Activated T-cell treated with anti-CD3 and anti-CD28 coated beads, Interleukin-2, amount 50 U/mL, for 1 hour (primary cell): ENCODE data around the gene PUM1.
"Not testable (repeated sequence)": the region's sequence is repeated elsewhere in the genome, so short reads cannot be mapped to it uniquely, and the experiment has no call there.

Experiments used
- DNase-seq: peaks from one replicate; pipeline ENCODE4 v3.0.0-alpha.2; 2020

PUM1 gene

GRCh38 chr1:31065310-31066217, at the start of gene PUM1:
Gene PUM1, minus strand, starts transcription at chr1:31065717. Its CDS starts 6,151 bp downstream, at chr1:31059566.
- DNase-seq, result peak; percentile 98

- DNase-seq, result no peak
Measured at GRCh38 chr1:31112266-31112935, 46.9 kb upstream of the PUM1 start.

GRCh38 chr1:31111290-31111951, 45.9 kb upstream of the PUM1 start:
- DNase-seq, result no peak

GRCh38 chr1:31110846-31111245, 45.3 kb upstream of the PUM1 start:
- no peak for DNase-seq

- DNase-seq, result no peak
Measured at GRCh38 chr1:31108861-31109260, 43.3 kb upstream of the PUM1 start.

GRCh38 chr1:31105646-31106045, 40.1 kb upstream of the PUM1 start:
- no peak for DNase-seq

- no peak for DNase-seq
Measured at GRCh38 chr1:31102501-31102950, 37.0 kb upstream of the PUM1 start.

- DNase-seq, result no peak
Measured at GRCh38 chr1:31101147-31101502, 35.6 kb upstream of the PUM1 start.

- DNase-seq, result no peak
Measured at GRCh38 chr1:31099293-31100032, 33.9 kb upstream of the PUM1 start.

- DNase-seq, result no peak
Measured at GRCh38 chr1:31095985-31096384, 30.5 kb upstream of the PUM1 start.

GRCh38 chr1:31095298-31095981, 29.9 kb upstream of the PUM1 start:
- no peak for DNase-seq

GRCh38 chr1:31088081-31088480, 22.6 kb upstream of the PUM1 start:
- DNase-seq, result not testable (repeated sequence)

GRCh38 chr1:31084782-31085569, 19.5 kb upstream of the PUM1 start:
- no peak for DNase-seq

- DNase-seq, result no peak
Measured at GRCh38 chr1:31082385-31082784, 16.9 kb upstream of the PUM1 start.

- no peak for DNase-seq
Measured at GRCh38 chr1:31073044-31073443, 7.5 kb upstream of the PUM1 start.

GRCh38 chr1:31072304-31072746, 6.8 kb upstream of the PUM1 start:
- no peak for DNase-seq

GRCh38 chr1:31069392-31069791, 3.9 kb upstream of the PUM1 start:
- no peak for DNase-seq

GRCh38 chr1:31064718-31065309, 703 bp downstream of the PUM1 start:
- DNase-seq, result no peak

- DNase-seq, result no peak
Measured at GRCh38 chr1:31064111-31064717, 1.3 kb downstream of the PUM1 start.

- no peak for DNase-seq
Measured at GRCh38 chr1:31063631-31064030, 1.9 kb downstream of the PUM1 start.
